ENCODE data around the gene UPP2.

The UPP2 gene

GRCh38 chr2:158182676-158183295, 81.1 kb downstream of the UPP2 start:
- intact Hi-C loops (cut with DNase I): loop anchor here (10.0 kb wide), 3 partner anchors 272 to 572 kb away; partner anchors contain the start of genes CCDC148 and PKP4
- DNase-seq: no peak

- intact Hi-C loops (cut with DNase I): loop anchor here (10.0 kb wide), 3 partner anchors 271 to 571 kb away; partner anchors contain the start of genes CCDC148 and PKP4
- DNase-seq: peak in 35 of 42 donors; percentile 12 to 75 (median 50)
These were observed 82.3 kb downstream of the UPP2 start for GRCh38 chr2:158184001-158184400.

GRCh38 chr2:158184556-158185343, 83.1 kb downstream of the UPP2 start:
- intact Hi-C loops (cut with DNase I): loop anchor here (10.0 kb wide), 3 partner anchors 270 to 570 kb away; partner anchors contain the start of genes CCDC148 and PKP4
- DNase-seq: no peak
